NCI-H345 treated with DMSO at 0.1 percent for 48 hours (cell line): ENCODE measurements around the gene OPCML.

ENCODE experiments used
- DNase-seq: peaks from one replicate; lab custom pipeline; 2025; ENCODE audit not compliant: unreplicated experiment; lab: John Stamatoyannopoulos, UW

Gene OPCML

DNA sequence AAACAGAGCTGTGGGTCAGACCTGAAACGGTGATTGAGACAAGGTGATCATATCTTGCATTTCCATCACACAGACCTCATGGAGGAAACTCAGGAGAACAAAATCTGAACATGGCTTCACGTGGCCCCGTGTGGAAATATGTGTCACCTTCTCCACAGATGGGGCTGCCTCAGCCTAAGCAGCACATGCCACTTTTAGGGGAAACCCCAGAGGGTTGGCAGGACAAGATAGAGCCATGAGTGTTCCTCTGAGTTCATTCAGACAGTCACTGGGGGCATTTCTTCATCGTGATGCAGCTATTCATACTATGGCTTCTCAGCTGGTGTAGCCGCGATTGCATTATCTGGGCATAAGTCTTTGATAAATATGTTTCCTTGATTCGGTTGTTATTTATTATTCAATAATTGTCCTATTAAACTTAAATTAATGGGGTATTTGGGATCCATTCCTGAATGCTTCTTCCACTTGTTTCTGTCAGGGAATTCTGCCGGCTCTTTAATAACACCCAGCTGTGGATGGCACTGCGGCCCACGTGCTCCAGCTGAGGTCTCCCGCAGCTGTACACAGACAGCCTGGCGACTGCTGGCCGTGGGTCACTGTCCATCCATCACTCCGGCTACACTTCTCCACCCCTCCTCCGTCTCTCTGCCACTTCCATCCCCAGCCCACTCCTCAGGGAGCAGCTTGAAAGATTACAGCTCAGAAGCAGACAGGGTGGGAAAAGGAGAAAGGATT is 485.1 kb downstream of the OPCML start:
- DNase-seq, result no peak

DNA sequence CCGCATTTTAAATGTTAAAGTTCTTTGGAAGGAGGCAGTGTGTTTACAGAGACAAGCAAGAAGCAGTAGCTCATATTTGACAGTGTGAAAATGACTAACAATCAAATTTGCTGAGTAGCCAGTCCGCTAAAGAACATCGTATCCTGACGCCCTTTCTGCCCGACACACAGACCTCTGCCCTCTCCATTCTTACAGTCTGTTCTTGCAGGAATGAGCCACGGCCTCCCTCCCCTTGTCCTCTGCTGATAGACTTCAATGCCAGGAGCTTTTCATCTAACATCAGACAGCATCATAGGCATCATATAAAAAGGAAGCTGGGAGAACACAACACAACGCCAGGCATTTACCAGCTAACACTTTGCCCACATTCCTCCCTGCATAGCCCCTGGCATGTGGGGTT is 486.0 kb downstream of the OPCML start:
- DNase-seq, result no peak

DNA sequence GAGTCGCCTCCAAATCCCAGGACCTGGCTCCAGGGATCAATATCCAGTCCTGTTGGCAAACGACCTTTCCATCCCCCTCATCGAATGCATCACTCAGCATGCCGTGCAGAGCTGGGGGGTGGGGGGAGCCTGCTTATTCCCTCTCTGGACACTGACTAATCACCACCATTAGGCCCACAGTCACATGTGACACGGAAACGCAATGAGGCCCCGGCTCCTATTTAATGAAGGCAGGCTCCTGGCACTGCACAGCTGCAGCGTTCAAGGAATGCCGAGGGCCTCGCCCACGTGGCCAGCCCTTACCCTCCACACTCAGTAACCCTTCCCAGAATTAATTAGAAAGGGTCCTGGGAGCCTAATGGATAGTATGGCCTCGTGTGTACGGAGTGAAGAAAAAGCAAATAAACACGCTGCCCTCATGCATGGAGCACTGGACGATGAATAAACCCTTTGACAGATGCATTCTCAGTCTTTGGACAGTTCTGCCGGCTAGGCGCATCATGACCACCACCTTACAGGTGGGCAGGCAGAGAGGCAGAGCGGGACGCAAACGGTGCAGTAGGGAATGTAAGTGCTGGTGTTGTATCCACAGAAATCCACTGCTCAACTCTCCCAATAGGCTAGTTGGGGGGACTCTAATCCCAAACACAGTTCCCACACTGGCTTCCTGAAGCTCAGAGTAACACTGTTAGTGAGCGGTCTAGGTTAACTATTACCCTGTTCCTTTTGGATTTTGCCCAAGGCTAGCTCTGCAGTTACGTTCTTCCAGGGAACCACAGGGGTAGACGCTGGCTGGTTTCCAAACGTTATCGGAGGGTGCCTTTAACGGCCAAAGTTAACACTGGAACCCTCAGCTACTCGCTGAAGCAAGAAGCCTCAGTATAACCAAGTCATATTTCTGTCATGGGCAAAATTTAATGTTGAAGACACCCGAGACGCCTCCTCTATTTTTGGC is 490.1 kb downstream of the OPCML start:
- no peak for DNase-seq

DNA sequence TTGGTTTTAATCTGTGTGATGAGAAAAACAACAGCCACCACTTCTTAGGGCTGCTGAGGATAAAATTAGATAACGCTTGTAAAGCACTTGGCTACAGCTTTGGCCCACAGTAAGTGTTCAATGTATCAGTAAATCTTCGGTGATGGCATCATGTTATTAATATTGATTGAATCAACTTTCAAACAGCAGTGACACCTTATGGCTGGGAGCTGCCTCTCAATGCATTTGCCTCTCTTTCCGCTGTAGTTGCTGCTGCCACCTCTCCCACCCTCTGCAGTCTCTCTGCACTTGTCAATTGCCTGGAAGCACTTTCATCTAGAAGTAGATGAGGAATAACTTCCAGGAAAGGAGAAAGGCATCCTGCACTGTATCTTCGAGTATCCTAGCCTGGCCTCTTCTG is 491.1 kb downstream of the OPCML start:
- no peak for DNase-seq

DNA sequence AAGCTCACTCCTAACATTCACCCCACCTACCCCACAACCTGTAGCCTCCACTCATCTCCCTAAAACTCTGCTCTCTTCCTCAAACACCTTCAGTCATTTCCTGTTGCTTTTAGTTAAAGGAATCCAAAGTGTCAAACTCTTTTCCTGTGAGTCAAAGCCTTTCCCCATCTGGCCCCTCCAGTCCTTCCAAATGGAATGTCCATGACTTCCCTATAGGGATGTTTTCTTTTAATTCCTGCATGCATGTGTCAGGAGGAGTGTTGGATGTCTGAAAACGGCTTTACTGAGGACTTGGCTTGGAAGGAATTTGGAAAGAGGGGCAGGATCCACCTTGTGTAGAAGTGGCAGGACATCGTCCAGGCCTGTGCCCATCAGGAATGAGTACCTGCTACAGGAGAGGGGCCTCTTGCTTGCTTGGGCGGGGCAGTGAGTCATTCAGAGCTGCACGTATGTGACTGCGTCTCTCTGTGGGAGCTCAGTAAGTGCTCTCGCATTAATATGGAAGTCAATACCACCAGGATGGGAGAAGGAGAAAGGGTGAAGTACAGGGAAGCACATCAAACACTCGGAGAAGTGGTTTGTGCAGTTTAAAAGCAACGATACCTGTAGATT is 491.9 kb downstream of the OPCML start:
- DNase-seq, result peak; percentile 83

DNA sequence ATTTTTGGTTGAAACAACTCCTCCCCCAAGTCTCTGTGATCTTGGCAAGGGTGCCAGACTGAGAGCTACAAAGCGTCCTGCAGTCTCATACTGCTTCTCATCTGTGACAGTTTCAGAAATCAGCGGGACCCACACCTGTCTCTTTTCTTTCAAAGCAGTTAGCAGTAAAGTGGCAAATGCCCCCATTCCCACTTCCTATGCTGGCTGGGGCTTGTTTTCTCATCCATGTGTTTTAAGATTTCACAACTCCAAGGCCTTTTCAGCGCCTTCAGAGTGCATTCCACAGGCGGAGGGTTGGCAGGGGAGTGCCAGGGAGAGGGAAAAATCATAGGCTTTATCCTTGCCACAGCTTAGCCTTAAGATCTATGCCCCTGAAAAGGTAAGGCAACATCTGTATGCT is 493.5 kb downstream of the OPCML start:
- DNase-seq, result no peak

- no peak for DNase-seq
Measured at GRCh38 chr11:133034929-133035328, 497.4 kb downstream of the OPCML start.

DNA sequence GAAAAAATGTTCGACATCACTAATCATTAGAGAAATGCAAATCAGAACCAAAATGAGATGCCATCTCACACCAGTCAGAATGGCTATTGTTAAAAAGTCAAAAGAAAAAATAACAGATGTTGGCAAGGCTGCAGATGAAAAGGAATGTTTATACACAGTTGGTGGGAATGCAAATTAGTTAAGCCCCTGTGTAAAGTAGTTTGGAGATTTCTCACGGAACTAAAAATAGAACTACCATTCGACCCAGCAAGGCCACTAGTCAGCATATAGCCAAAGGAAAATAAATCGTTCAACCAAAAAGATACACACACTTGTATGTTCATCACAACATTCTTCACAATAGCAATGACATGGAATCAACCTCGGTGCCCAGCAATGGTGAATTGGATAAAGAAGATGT is 503.2 kb downstream of the OPCML start:
- no peak for DNase-seq

GRCh38 chr11:133026952-133027351 is 505.3 kb downstream of the OPCML start:
- DNase-seq, result no peak

- DNase-seq, result no peak
Measured at GRCh38 chr11:133024301-133024700, 508.0 kb downstream of the OPCML start.

GRCh38 chr11:133023232-133023631 is 509.1 kb downstream of the OPCML start:
- DNase-seq, result no peak

GRCh38 chr11:133021553-133021952 is 510.7 kb downstream of the OPCML start:
- no peak for DNase-seq

GRCh38 chr11:133020372-133020714 is 512.0 kb downstream of the OPCML start:
- DNase-seq, result no peak

- DNase-seq, result no peak
Measured at GRCh38 chr11:133019545-133020371, 512.5 kb downstream of the OPCML start.

- DNase-seq, result no peak
Measured at GRCh38 chr11:133015457-133015856, 516.8 kb downstream of the OPCML start.

DNA sequence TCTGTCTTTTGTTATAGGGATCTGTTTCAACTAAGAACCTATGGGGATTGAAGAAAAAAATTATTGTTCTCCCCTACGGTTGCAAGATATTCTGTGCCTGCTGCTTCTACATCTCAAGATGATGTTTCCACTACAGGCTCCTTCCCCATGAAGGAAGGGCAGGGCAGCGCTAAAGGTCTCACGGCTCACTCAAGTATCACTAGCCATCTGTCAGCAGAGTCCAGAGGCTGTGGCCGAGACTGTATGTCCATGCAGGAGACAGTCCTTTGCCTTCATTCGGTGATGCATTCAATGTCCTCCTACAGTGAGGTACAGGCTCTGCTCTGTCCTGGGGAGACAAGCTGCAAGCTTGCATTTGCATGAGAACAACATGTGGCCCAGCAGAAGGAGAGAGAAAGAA is 518.0 kb downstream of the OPCML start:
- DNase-seq, result no peak

GRCh38 chr11:133012803-133013202 is 519.5 kb downstream of the OPCML start:
- DNase-seq, result no peak

DNA sequence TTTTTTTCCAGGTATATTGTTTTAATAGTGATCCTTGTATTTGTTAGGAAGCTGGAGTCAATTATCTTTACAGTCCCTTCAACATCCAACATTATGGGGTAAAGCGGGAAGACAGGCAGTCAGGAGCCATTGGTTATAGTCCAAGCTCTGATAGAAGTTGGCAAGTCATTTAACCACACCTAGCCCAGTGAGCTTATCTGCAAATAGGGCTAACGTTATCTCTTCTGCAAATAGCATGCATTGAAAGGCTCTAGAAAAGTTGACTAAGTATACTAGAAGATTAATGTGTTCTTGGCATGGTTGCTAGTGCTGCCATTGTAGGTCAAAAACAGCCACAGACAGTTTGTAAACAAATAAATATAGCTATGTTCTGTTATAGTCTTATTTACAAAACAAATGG is 520.7 kb downstream of the OPCML start:
- no peak for DNase-seq

DNA sequence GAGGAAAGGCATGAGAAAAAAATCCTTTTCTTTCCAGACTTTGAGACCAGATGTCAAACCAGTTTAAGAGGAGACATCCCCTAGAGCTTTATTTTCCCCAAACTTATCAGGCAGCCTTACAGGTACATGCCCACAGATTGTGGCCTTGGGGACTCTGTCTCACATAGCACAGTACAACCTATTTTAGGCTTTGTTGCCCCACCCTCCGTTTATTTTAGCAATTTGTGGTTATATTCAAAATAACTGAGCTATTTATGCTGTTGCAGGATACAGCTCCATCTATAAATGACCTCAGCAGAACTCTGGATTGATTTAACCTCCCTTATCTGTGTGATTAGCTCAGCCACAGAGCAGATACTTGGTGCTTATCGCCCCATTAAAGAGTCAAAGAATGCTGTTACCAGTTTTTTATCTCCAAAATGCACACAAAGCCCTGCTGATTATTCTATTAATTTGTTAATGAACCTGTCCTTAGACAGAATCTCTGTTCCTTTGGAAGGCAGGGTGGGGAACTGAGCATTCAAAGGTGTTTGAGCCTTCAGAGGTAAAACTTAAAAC is 525.2 kb downstream of the OPCML start:
- DNase-seq, result no peak

DNA sequence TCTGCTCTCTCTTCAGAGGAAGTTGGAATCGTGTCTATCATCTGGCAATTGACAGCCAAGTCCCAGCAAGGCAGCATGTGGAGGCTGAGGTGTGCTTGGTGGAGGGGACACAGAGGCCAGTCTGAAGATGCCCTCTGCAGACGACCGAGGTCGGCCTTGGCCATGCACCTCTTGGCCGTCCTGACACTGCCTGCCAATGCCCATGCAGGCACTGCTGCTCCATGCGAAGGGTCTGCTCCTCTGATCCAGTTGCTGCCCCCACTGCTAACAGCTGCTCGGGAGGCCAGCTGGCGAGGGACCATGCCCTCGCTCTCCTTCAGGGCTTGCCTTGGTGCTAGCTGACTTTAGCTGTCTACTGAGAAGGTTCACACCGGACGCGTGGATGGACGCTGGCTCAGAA is 527.9 kb downstream of the OPCML start:
- no peak for DNase-seq

GRCh38 chr11:132999516-132999915 is 532.8 kb downstream of the OPCML start:
- no peak for DNase-seq
